HepG2 (cell line): Measurements from ENCODE around the gene ANKRD65. TPM values are rescaled to one million over a fixed set of nuclear protein-coding genes. Genes with fewer than 3 reads are reported as not detected.

ENCODE experiments used
- AGO2 ChIP-seq: fragments of 200-400 bp; formaldehyde crosslinking; optimal IDR thresholded peaks from 2 replicates; pipeline ENCODE3; 2017; ENCODE audit warnings: mild to moderate bottlenecking, low read depth, low read length, moderate library complexity
- ATAD3A ChIP-seq: sonication (generic); formaldehyde crosslinking; IDR thresholded peaks from 2 replicates; pipeline ENCODE4 v1.4.0; 2020; ENCODE audit warnings: missing genetic modification reagents
- HNRNPUL1 ChIP-seq: fragments of 200-400 bp; formaldehyde crosslinking; IDR thresholded peaks from 2 replicates; pipeline ENCODE4 v1.6.1; 2017; ENCODE audit warnings: low read depth, mild to moderate bottlenecking, low read length, moderate library complexity
- JUND ChIP-seq: sonication (generic); formaldehyde crosslinking; IDR thresholded peaks from 2 replicates; pipeline ENCODE4 v1.8.0; 2022; ENCODE audit warnings: mild to moderate bottlenecking, missing genetic modification reagents
- MAX ChIP-seq: IDR thresholded peaks from 2 replicates; pipeline ENCODE4 v1.6.1; 2012; ENCODE audit warnings: inconsistent platforms
- NFKBIZ ChIP-seq: IDR thresholded peaks from 2 replicates; pipeline ENCODE4 v1.6.1; 2018; ENCODE audit warnings: missing genetic modification reagents, missing compliant biosample characterization
- SMC3 ChIP-seq: IDR thresholded peaks from 2 replicates; pipeline ENCODE4 v1.6.1; 2011; ENCODE audit warnings: low read length, improper control_type of control experiment
- SP1 ChIP-seq, 2 experiments: fragments of 450-650 bp in 1 of 2; sonication (generic) in 1 of 2; formaldehyde crosslinking in 1 of 2; IDR thresholded peaks; 2 replicates each; pipeline versions ENCODE4 v1.4.0 to v1.6.1; 2016 to 2020; ENCODE audit warnings: missing genetic modification reagents in 1 of 2
- SRSF9 ChIP-seq: fragments of 200-400 bp; formaldehyde crosslinking; IDR thresholded peaks from 2 replicates; pipeline ENCODE4 v1.6.1; 2018; ENCODE audit warnings: borderline replicate concordance, mild to moderate bottlenecking, low read depth, low read length; ENCODE audit not compliant: insufficient read depth, poor library complexity, severe bottlenecking
- TOPORS ChIP-seq: sonication (generic); formaldehyde crosslinking; IDR thresholded peaks from 2 replicates; pipeline ENCODE4 v1.8.0; 2023; ENCODE audit warnings: mild to moderate bottlenecking, missing genetic modification reagents
- ZBTB26 ChIP-seq: IDR thresholded peaks from 2 replicates; pipeline ENCODE4 v1.6.1; 2016; ENCODE audit warnings: missing compliant biosample characterization, missing genetic modification reagents, borderline replicate concordance
- ZNF34 ChIP-seq: sonication (generic); formaldehyde crosslinking; IDR thresholded peaks from 2 replicates; pipeline ENCODE4 v1.4.0; 2020; ENCODE audit warnings: mild to moderate bottlenecking, missing genetic modification reagents, borderline replicate concordance
- ZNF557 ChIP-seq: sonication (generic); formaldehyde crosslinking; IDR thresholded peaks from 2 replicates; pipeline ENCODE4 v1.4.0; 2020; ENCODE audit warnings: missing genetic modification reagents
- ZNF558 ChIP-seq: sonication (generic); formaldehyde crosslinking; IDR thresholded peaks from 2 replicates; pipeline ENCODE4 v1.9.0; 2022; ENCODE audit warnings: mild to moderate bottlenecking, missing genetic modification reagents, borderline replicate concordance
- ZNF776 ChIP-seq: sonication (generic); formaldehyde crosslinking; IDR thresholded peaks from 2 replicates; pipeline ENCODE4 v1.4.0; 2020; ENCODE audit warnings: mild to moderate bottlenecking, missing genetic modification reagents
- ZNF891 ChIP-seq: sonication (generic); formaldehyde crosslinking; IDR thresholded peaks from 2 replicates; pipeline ENCODE4 v1.5.0; 2020; ENCODE audit warnings: mild to moderate bottlenecking, missing genetic modification reagents
- polyA plus RNA-seq, 8 experiments: library from polyadenylated mRNA; depleted of rRNA in 3 of 8; stranded (reverse) in 7 of 8; unstranded in 1 of 8; fragments of >200 nt; fragmentation: Illumina TruSeq in 4 of 8; extraction: Trizol in 4 of 8; gene quantifications; 2 replicates each; pipeline versions ENCODE4 v1.2.1 to v1.2.3, GENCODE V29; 2011 to 2016; ENCODE audit warnings: low read depth in 4 of 8, missing spikeins in 1 of 8, mixed read lengths in 1 of 8; ENCODE audit not compliant: insufficient read depth in 1 of 8
- total RNA-seq, 5 experiments: library from RNA; depleted of rRNA; stranded (reverse); fragments of >200 nt; fragmentation: Illumina TruSeq; extraction: Trizol; gene quantifications; 2 replicates each; pipeline ENCODE4 v1.2.3, GENCODE V29; 2016; ENCODE audit warnings: low read depth in 1 of 5
- TF ChIP-seq, protein P1 (sequence below): sonication (generic); formaldehyde crosslinking; IDR thresholded peaks from 2 replicates; pipeline ENCODE4 v1.5.1; 2020; ENCODE audit warnings: mild to moderate bottlenecking, missing genetic modification reagents, borderline replicate concordance
- TF ChIP-seq, protein P2 (sequence below): sonication (generic); formaldehyde crosslinking; IDR thresholded peaks from 2 replicates; pipeline ENCODE4 v1.9.0; 2022; ENCODE audit warnings: low read depth, missing genetic modification reagents

The ANKRD65 gene
- total and polyA plus RNA-seq, 2 of the 13 experiments (the other 11 are each of a cell fraction or from before 2014, with no cell fraction given), result 12.1 to 30.1 TPM

- TF ChIP-seq, protein P1, sequence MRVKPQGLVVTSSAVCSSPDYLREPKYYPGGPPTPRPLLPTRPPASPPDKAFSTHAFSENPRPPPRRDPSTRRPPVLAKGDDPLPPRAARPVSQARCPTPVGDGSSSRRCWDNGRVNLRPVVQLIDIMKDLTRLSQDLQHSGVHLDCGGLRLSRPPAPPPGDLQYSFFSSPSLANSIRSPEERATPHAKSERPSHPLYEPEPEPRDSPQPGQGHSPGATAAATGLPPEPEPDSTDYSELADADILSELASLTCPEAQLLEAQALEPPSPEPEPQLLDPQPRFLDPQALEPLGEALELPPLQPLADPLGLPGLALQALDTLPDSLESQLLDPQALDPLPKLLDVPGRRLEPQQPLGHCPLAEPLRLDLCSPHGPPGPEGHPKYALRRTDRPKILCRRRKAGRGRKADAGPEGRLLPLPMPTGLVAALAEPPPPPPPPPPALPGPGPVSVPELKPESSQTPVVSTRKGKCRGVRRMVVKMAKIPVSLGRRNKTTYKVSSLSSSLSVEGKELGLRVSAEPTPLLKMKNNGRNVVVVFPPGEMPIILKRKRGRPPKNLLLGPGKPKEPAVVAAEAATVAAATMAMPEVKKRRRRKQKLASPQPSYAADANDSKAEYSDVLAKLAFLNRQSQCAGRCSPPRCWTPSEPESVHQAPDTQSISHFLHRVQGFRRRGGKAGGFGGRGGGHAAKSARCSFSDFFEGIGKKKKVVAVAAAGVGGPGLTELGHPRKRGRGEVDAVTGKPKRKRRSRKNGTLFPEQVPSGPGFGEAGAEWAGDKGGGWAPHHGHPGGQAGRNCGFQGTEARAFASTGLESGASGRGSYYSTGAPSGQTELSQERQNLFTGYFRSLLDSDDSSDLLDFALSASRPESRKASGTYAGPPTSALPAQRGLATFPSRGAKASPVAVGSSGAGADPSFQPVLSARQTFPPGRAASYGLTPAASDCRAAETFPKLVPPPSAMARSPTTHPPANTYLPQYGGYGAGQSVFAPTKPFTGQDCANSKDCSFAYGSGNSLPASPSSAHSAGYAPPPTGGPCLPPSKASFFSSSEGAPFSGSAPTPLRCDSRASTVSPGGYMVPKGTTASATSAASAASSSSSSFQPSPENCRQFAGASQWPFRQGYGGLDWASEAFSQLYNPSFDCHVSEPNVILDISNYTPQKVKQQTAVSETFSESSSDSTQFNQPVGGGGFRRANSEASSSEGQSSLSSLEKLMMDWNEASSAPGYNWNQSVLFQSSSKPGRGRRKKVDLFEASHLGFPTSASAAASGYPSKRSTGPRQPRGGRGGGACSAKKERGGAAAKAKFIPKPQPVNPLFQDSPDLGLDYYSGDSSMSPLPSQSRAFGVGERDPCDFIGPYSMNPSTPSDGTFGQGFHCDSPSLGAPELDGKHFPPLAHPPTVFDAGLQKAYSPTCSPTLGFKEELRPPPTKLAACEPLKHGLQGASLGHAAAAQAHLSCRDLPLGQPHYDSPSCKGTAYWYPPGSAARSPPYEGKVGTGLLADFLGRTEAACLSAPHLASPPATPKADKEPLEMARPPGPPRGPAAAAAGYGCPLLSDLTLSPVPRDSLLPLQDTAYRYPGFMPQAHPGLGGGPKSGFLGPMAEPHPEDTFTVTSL (CRISPR knock-in tag), result no peak
- no peak for TF ChIP-seq ZNF557 (CRISPR knock-in tag)
- no peak for TF ChIP-seq SMC3
- TF ChIP-seq, protein P2, sequence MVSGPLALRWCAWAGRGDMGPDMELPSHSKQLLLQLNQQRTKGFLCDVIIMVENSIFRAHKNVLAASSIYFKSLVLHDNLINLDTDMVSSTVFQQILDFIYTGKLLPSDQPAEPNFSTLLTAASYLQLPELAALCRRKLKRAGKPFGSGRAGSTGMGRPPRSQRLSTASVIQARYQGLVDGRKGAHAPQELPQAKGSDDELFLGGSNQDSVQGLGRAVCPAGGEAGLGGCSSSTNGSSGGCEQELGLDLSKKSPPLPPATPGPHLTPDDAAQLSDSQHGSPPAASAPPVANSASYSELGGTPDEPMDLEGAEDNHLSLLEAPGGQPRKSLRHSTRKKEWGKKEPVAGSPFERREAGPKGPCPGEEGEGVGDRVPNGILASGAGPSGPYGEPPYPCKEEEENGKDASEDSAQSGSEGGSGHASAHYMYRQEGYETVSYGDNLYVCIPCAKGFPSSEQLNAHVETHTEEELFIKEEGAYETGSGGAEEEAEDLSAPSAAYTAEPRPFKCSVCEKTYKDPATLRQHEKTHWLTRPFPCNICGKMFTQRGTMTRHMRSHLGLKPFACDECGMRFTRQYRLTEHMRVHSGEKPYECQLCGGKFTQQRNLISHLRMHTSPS (CRISPR knock-in tag), result no peak
- no peak for TF ChIP-seq SRSF9
- TF ChIP-seq ZNF558, result peak; percentile 52; the same call in 1 of the 2 replicates
- peak; percentile 11 for TF ChIP-seq AGO2
- TF ChIP-seq JUND (CRISPR knock-in tag), result no peak
- no peak for TF ChIP-seq ZNF776 (CRISPR knock-in tag)
- no peak for TF ChIP-seq SP1 (IDR thresholded peaks at IDR 0.05)
- TF ChIP-seq SP1 (CRISPR knock-in tag; IDR thresholded peaks at IDR 0.05), result no peak
- no peak for TF ChIP-seq ATAD3A
- TF ChIP-seq ZNF34 (CRISPR knock-in tag), result no peak
- TF ChIP-seq TOPORS, result no peak
- TF ChIP-seq ZBTB26, result no peak
- TF ChIP-seq HNRNPUL1, result no peak
- TF ChIP-seq NFKBIZ (CRISPR knock-in tag), result no peak
- no peak for TF ChIP-seq ZNF891 (CRISPR knock-in tag)
- no peak for TF ChIP-seq MAX
Measured at GRCh38 chr1:1440262-1441001, 19.4 kb upstream of the ANKRD65 start (continued).
